Measurements from ENCODE around the gene APOBEC3B. TPM values are rescaled to one million over a fixed set of nuclear protein-coding genes. Genes with fewer than 3 reads are reported as not detected.

Gene APOBEC3B
- total RNA-seq, 1 donor from 2014 or later: 12.3 TPM

DNA sequence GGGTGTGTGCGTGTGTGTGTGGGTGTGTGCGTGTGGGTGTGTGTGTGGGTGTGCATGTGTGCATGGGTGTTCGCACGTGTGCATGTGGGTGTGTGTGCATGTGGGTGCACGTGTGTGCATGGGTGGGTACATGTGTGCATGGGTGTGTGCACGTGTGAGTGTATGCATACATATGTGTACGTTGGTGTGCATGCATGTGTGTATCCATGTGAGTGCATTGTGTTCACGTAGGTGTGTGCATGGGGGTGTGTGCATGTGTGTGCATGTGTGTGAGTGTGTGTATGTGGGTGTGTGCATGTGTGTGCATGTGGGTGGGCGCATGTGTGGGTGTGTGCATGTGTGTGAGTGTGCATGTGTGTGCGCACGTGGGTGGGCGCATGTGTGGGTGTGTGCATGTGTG is 44.6 kb upstream of the APOBEC3B start:
- Mint-ChIP-seq H3K9me3 (no peaks in the 10 kb centered on the region), H3K4me3 (no peak overlapping the region), H3K4me1 (no peaks in the 10 kb centered on the region), H3K36me3 (ENCODE audit: low read depth) (no peaks in the 10 kb centered on the region), H3K27ac (ENCODE audit: unreplicated experiment) (no peak overlapping the region), H3K27me3 (ENCODE audit: low read depth) (peaks cover 22% of the 10 kb centered on the region)
- TF ChIP-seq, protein P1, sequence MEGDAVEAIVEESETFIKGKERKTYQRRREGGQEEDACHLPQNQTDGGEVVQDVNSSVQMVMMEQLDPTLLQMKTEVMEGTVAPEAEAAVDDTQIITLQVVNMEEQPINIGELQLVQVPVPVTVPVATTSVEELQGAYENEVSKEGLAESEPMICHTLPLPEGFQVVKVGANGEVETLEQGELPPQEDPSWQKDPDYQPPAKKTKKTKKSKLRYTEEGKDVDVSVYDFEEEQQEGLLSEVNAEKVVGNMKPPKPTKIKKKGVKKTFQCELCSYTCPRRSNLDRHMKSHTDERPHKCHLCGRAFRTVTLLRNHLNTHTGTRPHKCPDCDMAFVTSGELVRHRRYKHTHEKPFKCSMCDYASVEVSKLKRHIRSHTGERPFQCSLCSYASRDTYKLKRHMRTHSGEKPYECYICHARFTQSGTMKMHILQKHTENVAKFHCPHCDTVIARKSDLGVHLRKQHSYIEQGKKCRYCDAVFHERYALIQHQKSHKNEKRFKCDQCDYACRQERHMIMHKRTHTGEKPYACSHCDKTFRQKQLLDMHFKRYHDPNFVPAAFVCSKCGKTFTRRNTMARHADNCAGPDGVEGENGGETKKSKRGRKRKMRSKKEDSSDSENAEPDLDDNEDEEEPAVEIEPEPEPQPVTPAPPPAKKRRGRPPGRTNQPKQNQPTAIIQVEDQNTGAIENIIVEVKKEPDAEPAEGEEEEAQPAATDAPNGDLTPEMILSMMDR (conservative IDR thresholded peaks at IDR 0.05): no peak
- DNase-seq (ENCODE audit: low read depth, low spot score): no peak

DNA sequence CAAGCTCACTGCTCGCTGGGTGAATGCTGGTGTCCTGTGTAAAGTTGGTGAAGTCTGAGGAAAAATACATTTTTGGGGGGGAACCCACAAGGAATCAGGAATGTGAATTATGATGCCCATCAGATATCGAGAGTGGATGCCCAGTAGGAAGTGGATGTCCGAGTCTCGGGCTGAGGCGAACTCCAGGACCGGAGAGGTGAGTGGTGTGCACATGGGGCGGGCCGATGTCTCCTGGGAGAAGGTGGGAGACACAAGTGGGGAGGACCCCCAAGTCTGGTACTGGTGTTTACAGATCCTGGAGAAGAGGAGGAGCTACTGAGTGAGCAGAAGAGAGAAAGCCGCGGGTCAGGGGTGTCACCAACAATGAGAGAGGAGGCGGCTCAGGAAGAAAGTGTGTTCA is 43.9 kb upstream of the APOBEC3B start:
- no peaks in the 10 kb centered on the region for H3K36me3 Mint-ChIP-seq (ENCODE audit: low read depth)
- H3K27ac Mint-ChIP-seq (ENCODE audit: unreplicated experiment): no peak overlapping the region
- DNase-seq (ENCODE audit: low read depth, low spot score): no peak
- TF ChIP-seq, protein P1 (conservative IDR thresholded peaks at IDR 0.05): no peak
- peaks cover 25% of the 10 kb centered on the region for H3K27me3 Mint-ChIP-seq (ENCODE audit: low read depth)
- H3K4me3 Mint-ChIP-seq: no peak overlapping the region
- H3K4me1 Mint-ChIP-seq: no peaks in the 10 kb centered on the region
- H3K9me3 Mint-ChIP-seq: no peaks in the 10 kb centered on the region

DNA sequence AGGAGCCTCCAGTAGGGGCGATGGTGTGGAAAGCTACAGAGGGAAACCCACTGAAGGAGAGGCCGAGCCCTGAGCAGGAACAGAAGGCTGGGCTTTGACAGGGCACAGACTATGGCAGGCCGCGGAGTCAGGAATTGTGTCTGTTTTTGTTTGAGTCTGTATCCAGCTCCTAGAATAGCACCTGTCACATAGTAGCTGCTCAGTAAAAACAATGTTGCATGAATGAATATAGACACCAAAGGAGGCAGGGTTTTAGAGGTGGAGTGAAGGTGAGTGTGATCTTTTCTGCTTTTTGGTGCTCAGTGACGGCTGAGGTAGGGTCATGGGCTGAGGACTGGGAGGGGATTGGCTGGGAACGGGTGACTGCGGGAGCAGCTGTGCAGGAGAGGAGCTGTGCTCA is 43.2 kb upstream of the APOBEC3B start:
- Mint-ChIP-seq H3K4me3 (no peak overlapping the region), H3K36me3 (ENCODE audit: low read depth) (no peaks in the 10 kb centered on the region), H3K9me3 (no peaks in the 10 kb centered on the region)

DNA sequence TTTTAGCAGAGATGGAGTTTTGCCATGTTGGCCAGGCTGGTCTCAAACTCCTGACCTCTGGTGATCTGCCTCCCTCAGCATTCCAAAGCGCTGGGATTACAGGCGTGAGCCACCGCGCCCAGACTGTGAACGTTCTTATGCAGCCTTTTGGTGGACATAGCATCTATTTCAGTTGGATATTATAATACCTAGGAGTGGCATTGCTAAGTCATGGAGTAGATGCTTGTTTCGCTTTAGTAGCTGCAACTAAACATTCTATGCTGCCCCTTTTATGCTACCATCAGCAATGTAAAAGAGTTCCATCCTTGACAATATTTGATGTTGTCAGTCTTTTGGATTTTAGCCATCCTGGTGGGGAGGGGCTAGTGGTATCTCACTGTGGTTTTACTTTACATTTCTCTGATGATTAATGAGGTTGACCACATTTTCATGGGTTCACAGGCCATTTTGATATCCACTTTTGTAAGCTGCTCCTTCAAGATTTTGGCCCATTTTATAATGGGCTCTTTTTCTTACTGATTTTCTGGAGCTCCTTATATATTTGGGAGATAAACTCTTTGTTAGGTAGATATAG is 41.2 kb upstream of the APOBEC3B start:
- Mint-ChIP-seq H3K4me3 (no peak overlapping the region), H3K4me1 (no peaks in the 10 kb centered on the region), H3K27ac (ENCODE audit: unreplicated experiment) (no peak overlapping the region), H3K27me3 (ENCODE audit: low read depth) (peaks cover 42% of the 10 kb centered on the region), H3K36me3 (ENCODE audit: low read depth) (no peaks in the 10 kb centered on the region), H3K9me3 (no peaks in the 10 kb centered on the region)
- DNase-seq (ENCODE audit: low read depth, low spot score): no peak
- TF ChIP-seq, protein P1 (conservative IDR thresholded peaks at IDR 0.05): no peak

More for the DNA sequence above, 43.2 kb upstream of the APOBEC3B start:
- DNase-seq (ENCODE audit: low read depth, low spot score): no peak
- TF ChIP-seq, protein P1 (conservative IDR thresholded peaks at IDR 0.05): no peak
- no peaks in the 10 kb centered on the region for H3K4me1 Mint-ChIP-seq
- peaks cover 29% of the 10 kb centered on the region for H3K27me3 Mint-ChIP-seq (ENCODE audit: low read depth)
- H3K27ac Mint-ChIP-seq (ENCODE audit: unreplicated experiment): no peak overlapping the region

DNA sequence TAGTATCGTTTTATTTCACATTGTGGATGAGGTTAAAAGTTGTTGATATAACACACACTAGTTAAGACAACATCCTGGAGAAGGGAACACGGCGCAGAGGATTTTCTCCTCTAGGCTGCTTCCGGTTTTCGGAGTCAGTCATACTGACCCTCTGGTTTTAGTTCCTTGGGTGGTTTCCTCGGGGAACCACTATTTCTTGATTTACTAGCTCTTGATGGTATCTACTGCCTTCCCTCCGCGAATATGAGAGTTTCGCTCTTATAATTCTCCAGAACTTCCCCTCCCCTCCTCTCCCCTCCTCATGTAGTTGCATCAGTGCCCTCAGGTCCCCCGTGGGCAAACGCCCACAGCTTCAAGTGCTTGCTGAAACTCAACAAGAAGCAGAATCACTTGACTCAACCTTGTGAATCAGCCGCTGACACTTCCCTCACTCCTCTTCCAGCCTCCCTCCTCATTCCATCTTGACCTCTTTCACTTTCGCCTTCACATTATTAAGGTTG is 40.6 kb upstream of the APOBEC3B start:
- Mint-ChIP-seq H3K27ac (ENCODE audit: unreplicated experiment) (no peak overlapping the region), H3K4me1 (no peaks in the 10 kb centered on the region), H3K27me3 (ENCODE audit: low read depth) (peaks cover 46% of the 10 kb centered on the region), H3K4me3 (no peak overlapping the region), H3K9me3 (no peaks in the 10 kb centered on the region), H3K36me3 (ENCODE audit: low read depth) (no peaks in the 10 kb centered on the region)
- DNase-seq (ENCODE audit: low read depth, low spot score): no peak
- TF ChIP-seq, protein P1 (conservative IDR thresholded peaks at IDR 0.05): no peak
